GM12878 (cell line): ENCODE data around the gene ITGA8. TPM values are rescaled to one million over a fixed set of nuclear protein-coding genes. Genes with fewer than 3 reads are reported as not detected.

Experiments used
- ATAC-seq: fragments of 200-7000 bp; cut with Tn5 transposase; 3 replicates; pipeline ENCODE4 v1.9.1; 2020; ENCODE audit warnings: mild to moderate bottlenecking, moderate library complexity
- BruUV-seq: library from RNA; stranded (reverse); fragments of 400-500 nt; replicated peaks from 2 replicates; lab custom pipeline; 2021; lab: Mats Ljungman, UMichigan
- CTCF ChIA-PET: fragments of 300-600 bp; sonication (Branson Sonifier 250); formaldehyde crosslinking; extraction: SDS; loops from one replicate; lab custom pipeline; 2021; ENCODE audit warnings: inconsistent platforms; lab: Yijun Ruan, JAX
- POLR2A ChIA-PET: fragments of 350-600 bp; formaldehyde crosslinking; extraction: SDS; loops from one replicate; lab custom pipeline; 2021; ENCODE audit warnings: inconsistent platforms; lab: Charles Lee
- RAD21 ChIA-PET: fragments of 300-600 bp; sonication (Branson Sonifier 250); formaldehyde crosslinking; loops from one replicate; lab custom pipeline; 2023; ENCODE audit warnings: antibody characterized with exemption; ENCODE audit not compliant: unreplicated experiment; lab: Charles Lee
- SMC1A ChIA-PET: fragments of 300-600 bp; sonication (Branson Sonifier 250); formaldehyde crosslinking; loops from one replicate; lab custom pipeline; 2023; ENCODE audit not compliant: unreplicated experiment, uncharacterized antibody; lab: Charles Lee
- DNase-seq: peaks from one replicate; pipeline ENCODE4 v3.0.0-alpha.2; 2011; ENCODE audit warnings: low read depth, low spot score
- FAIRE-seq: peaks from 3 replicates; lab custom pipeline; 2011; peaks lifted over from hg19 to GRCh38; lab: Jason Lieb, UNC
- H2AFZ ChIP-seq: 2 replicates; pipeline ENCODE4 v1.6.0; 2011; ENCODE audit warnings: low read depth, low read length, control low read depth; ENCODE audit not compliant: control insufficient read depth
- H3K27ac ChIP-seq: 2 replicates; pipeline ENCODE4 v1.5.1; 2011; ENCODE audit warnings: control low read depth; ENCODE audit not compliant: control insufficient read depth, insufficient read depth
- H3K27me3 ChIP-seq, 2 experiments: replicated peaks in 1 of 2; 2 replicates each; pipeline versions ENCODE4 v1.6.0 to v1.6.1; 2011; ENCODE audit warnings: low read length in 1 of 2; ENCODE audit not compliant: control insufficient read depth in 2 of 2, insufficient read depth in 2 of 2
- H3K36me3 ChIP-seq, 2 experiments: 2 replicates each; pipeline ENCODE4 v1.5.1; 2011; ENCODE audit warnings: low read length in 1 of 2; ENCODE audit not compliant: control insufficient read depth in 2 of 2, insufficient read depth in 2 of 2
- H3K4me1 ChIP-seq: 2 replicates; pipeline ENCODE4 v1.6.1; 2011; ENCODE audit warnings: mild to moderate bottlenecking, low read length, moderate library complexity, mixed read lengths; ENCODE audit not compliant: control insufficient read depth, insufficient read depth
- H3K4me2 ChIP-seq: 2 replicates; pipeline ENCODE4 v1.6.0; 2011; ENCODE audit warnings: control low read depth; ENCODE audit not compliant: control insufficient read depth, insufficient read depth
- H3K4me3 ChIP-seq: fragments of 200-600 bp; sonication (generic); 2 replicates; pipeline ENCODE4 v1.5.1; 2016
- H3K79me2 ChIP-seq: 2 replicates; pipeline ENCODE4 v1.6.0; 2011; ENCODE audit warnings: low read length; ENCODE audit not compliant: control insufficient read depth, insufficient read depth
- H3K9ac ChIP-seq: 2 replicates; pipeline ENCODE4 v1.8.0; 2011; ENCODE audit warnings: low read length, control low read depth, mixed read lengths; ENCODE audit not compliant: control insufficient read depth, insufficient read depth
- H3K9me3 ChIP-seq: replicated peaks from 3 replicates; pipeline ENCODE4 v1.5.1; 2011; ENCODE audit warnings: mild to moderate bottlenecking, low read length; ENCODE audit not compliant: control insufficient read depth, insufficient read depth
- H4K20me1 ChIP-seq: 2 replicates; pipeline ENCODE4 v1.6.0; 2011; ENCODE audit not compliant: control insufficient read depth, insufficient read depth
- ATF7 ChIP-seq: fragments of 450-650 bp; IDR thresholded peaks from 2 replicates; pipeline ENCODE4 v1.6.1; 2016; ENCODE audit warnings: low read depth, mild to moderate bottlenecking
- ETV6 ChIP-seq, 2 experiments: fragments of 450-650 bp in 1 of 2; IDR thresholded peaks in 1 of 2; conservative IDR thresholded peaks in 1 of 2; 2 replicates each; pipeline ENCODE4 v1.6.1; 2014; ENCODE audit warnings: antibody characterized with exemption in 1 of 2, borderline replicate concordance in 1 of 2, low read depth in 1 of 2, mild to moderate bottlenecking in 1 of 2, moderate library complexity in 1 of 2
- LARP7 ChIP-seq: fragments of 450-650 bp; IDR thresholded peaks from 2 replicates; pipeline ENCODE4 v1.6.1; 2017; ENCODE audit warnings: mild to moderate bottlenecking
- NFYA ChIP-seq: IDR thresholded peaks from 2 replicates; pipeline ENCODE4 v1.6.1; 2011; ENCODE audit warnings: low read depth, mild to moderate bottlenecking, low read length, improper control_type of control experiment, borderline replicate concordance
- PAX5 ChIP-seq: IDR thresholded peaks from 2 replicates; pipeline ENCODE4 v1.6.1; 2011; ENCODE audit warnings: low read depth, low read length, borderline replicate concordance
- RELA ChIP-seq: fragments of 450-650 bp; IDR thresholded peaks from 2 replicates; pipeline ENCODE4 v1.8.0; 2014; ENCODE audit warnings: borderline replicate concordance; ENCODE audit not compliant: partially characterized antibody
- TAF1 ChIP-seq: IDR thresholded peaks from 2 replicates; pipeline ENCODE4 v1.6.1; 2011; ENCODE audit warnings: mild to moderate bottlenecking, low read depth, low read length, borderline replicate concordance
- TCF3 ChIP-seq: IDR thresholded peaks from 2 replicates; pipeline ENCODE4 v1.6.1; 2012; ENCODE audit warnings: low read depth, mild to moderate bottlenecking, low read length, borderline replicate concordance; ENCODE audit not compliant: insufficient read depth
- ZNF24 ChIP-seq: fragments of 450-650 bp; IDR thresholded peaks from 2 replicates; pipeline ENCODE4 v1.6.1; 2017; ENCODE audit warnings: antibody characterized with exemption, mild to moderate bottlenecking
- WGBS: methylation state at CpG from one replicate; pipeline ENCODE4 v1.1.6; 2016; ENCODE audit warnings: low lambda C conversion rate; ENCODE audit not compliant: insufficient replicate concordance, insufficient coverage; ENCODE audit errors: missing lambda C conversion rate; 5-methylcytosine and 5-hydroxymethylcytosine counted together
- in situ Hi-C: fragments of 300-500 bp; cut with MboI; formaldehyde crosslinking; loops from 9 replicates; pipeline ENCODE4 v1.14.3; 2018; ENCODE audit warnings: mixed read lengths
- intact Hi-C: fragments of 100-400 bp; cut with micrococcal nuclease; formaldehyde crosslinking; loops from one replicate; pipeline ENCODE4 v1.14.2; 2022; ENCODE audit not compliant: unreplicated experiment
- polyA plus RNA-seq, 11 experiments: library from polyadenylated mRNA; depleted of rRNA in 4 of 11; unstranded in 6 of 11; stranded (reverse) in 5 of 11; fragments of >200 nt; fragmentation: Nextera tagmentation in 4 of 11; fragmentation: Illumina TruSeq in 1 of 11; extraction: Ambion mirVana in 4 of 11; extraction: Trizol in 1 of 11; gene quantifications; 1 replicate in 1 of 11; 2 replicates in 10 of 11; pipeline versions ENCODE4 v1.2.1 to v1.2.3, GENCODE V29; 2011 to 2016; ENCODE audit warnings: inconsistent platforms in 2 of 11, missing spikeins in 2 of 11, low read depth in 1 of 11
- total RNA-seq, 4 experiments: library from RNA; depleted of rRNA in 3 of 4; stranded (reverse); fragments of >200 nt in 3 of 4; fragmentation: Illumina TruSeq in 1 of 4; extraction: Trizol in 1 of 4; gene quantifications; 2 replicates each; pipeline versions ENCODE4 v1.2.1 to v1.2.3, GENCODE V29; 2013 to 2021

Gene ITGA8
- total and polyA plus RNA-seq, 10 of the 15 experiments (the other 5 are each of a cell fraction or from before 2014, with no cell fraction given): 0.03 TPM; not detected in 9

DNA sequence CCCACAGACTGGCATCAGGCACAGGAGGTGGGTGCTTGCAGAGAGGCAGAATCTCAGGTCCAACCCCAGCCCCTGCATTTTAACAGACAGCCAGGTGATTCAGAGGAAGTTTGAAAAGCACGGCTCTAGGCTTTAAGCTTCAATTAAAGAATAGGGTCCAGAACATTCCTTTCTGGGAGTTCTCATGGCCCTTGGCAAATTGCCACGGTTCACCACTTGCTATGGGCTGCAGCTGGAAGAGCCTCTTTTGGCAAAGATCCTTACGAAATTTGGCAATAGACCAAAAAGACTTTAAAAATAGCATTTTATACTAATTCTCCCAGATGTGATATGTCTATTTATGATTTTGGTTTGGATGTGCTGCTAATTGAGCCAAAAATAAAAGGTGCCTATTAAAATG, 148.1 kb downstream of the ITGA8 start (continued):
- TF ChIP-seq TCF3: no peak

DNA sequence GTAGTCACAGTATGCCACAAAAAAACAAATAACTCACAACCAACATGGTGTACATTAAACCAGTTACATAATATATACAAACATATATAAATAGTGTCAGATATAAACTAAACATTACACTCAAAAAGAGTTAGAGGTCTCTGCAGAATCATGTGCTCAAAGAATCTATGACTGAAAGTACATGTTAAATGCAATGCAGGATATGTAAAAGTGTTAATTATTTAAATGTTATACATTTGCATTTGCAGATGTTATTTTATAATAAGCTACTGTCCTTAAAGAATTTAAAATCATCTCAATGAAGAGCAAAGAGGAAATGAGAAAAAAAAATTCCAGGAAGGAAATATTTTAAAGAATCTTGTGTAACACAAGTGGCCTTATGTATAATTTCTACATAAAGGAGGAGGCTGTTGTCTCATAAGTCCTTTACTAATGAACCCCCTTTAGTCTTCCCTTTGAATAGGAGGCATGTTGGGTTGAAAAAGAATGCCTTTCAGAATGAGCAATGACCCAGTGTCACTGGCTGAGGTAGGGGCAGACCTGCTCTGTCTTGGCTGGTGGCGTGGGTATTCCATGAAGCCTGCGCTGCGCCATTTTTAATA, 148.9 kb downstream of the ITGA8 start:
- intact Hi-C loops (no loop called here), in situ Hi-C loops (no loop called here)
- H3K27ac ChIP-seq: no peak overlapping the region
- H3K36me3 ChIP-seq: no peaks in the 10 kb centered on the region
- POLR2A ChIA-PET: no interaction called here
- no peaks in the 10 kb centered on the region for H4K20me1 ChIP-seq
- CTCF ChIA-PET: no interaction called here
- RAD21 ChIA-PET: no interaction called here
- SMC1A ChIA-PET: no interaction called here
- H3K9me3 ChIP-seq: no peaks in the 10 kb centered on the region
- 37% methylated on average over 3 of the region's 3 CpGs for WGBS
- no peaks in the 10 kb centered on the region for H3K27me3 ChIP-seq
- H2AFZ ChIP-seq: no peak overlapping the region
- TF ChIP-seq PAX5: no peak
- no peak for TF ChIP-seq NFYA
- no peak for TF ChIP-seq ETV6 (conservative IDR thresholded peaks at IDR 0.05 in 1 of 2, IDR thresholded peaks at IDR 0.05 in 1 of 2; ENCODE audit: borderline replicate concordance in 1 of 2, low read depth in 1 of 2)
- no peak for TF ChIP-seq RELA
- TF ChIP-seq TAF1: no peak
- TF ChIP-seq LARP7: no peak
- TF ChIP-seq ATF7: no peak
- TF ChIP-seq ZNF24: no peak
- H3K4me2 ChIP-seq: no peak overlapping the region
- H3K4me1 ChIP-seq: no peaks in the 10 kb centered on the region
- no peaks in the 10 kb centered on the region for H3K79me2 ChIP-seq
- ATAC-seq (no peak), DNase-seq (no peak), FAIRE-seq (no peak)
- H3K4me3 ChIP-seq: no peak overlapping the region
- BruUV-seq: no TSS peak
- H3K9ac ChIP-seq: no peak overlapping the region
